Natural killer cell (primary cell): Measurements from ENCODE around the gene NOP9. TPM values are rescaled to one million over a fixed set of nuclear protein-coding genes. Genes with fewer than 3 reads are reported as not detected.

Source experiments
- ATAC-seq, 3 donors: fragments of 150-1000 bp in 2 of 3; fragments of 200-7000 bp in 1 of 3; cut with Tn5 transposase; 1 replicate in 1 of 3; 2 replicates in 2 of 3; pipeline ENCODE4 v1.10.0; 2021; ENCODE audit warnings: mild to moderate bottlenecking in 2 of 3, moderate library complexity in 2 of 3
- DNase-seq, 2 donors: peaks; one replicate each; pipeline versions ENCODE4 v3.0.0 to v3.0.0-alpha.2; 2013 to 2021; ENCODE audit warnings: mixed read lengths in 1 of 2
- H3K27ac ChIP-seq: one replicate; pipeline ENCODE4 v1.5.1; 2013; ENCODE audit warnings: mild to moderate bottlenecking, low read length
- H3K27me3 ChIP-seq: one replicate; pipeline ENCODE4 v1.6.1; 2013; ENCODE audit warnings: low read length; ENCODE audit not compliant: control insufficient read depth, insufficient read depth
- H3K36me3 ChIP-seq: one replicate; pipeline ENCODE4 v1.6.1; 2013; ENCODE audit warnings: low read length; ENCODE audit not compliant: control insufficient read depth, insufficient read depth
- H3K4me1 ChIP-seq: one replicate; pipeline ENCODE4 v1.6.1; 2013; ENCODE audit warnings: low read length; ENCODE audit not compliant: control insufficient read depth, insufficient read depth
- H3K4me3 ChIP-seq: one replicate; pipeline ENCODE4 v1.5.1; 2013; ENCODE audit warnings: low read length
- H3K9me3 ChIP-seq: one replicate; pipeline ENCODE4 v1.6.1; 2013; ENCODE audit warnings: low read length; ENCODE audit not compliant: control insufficient read depth, insufficient read depth
- H3K27ac Mint-ChIP-seq, 2 donors: one replicate each; pipeline ENCODE4 v1.8.0; 2022; ENCODE audit warnings: mild to moderate bottlenecking in 2 of 2, mixed read lengths in 2 of 2, moderate library complexity in 1 of 2
- H3K27me3 Mint-ChIP-seq, 2 donors: one replicate each; pipeline ENCODE4 v1.8.0; 2022; ENCODE audit warnings: low read depth in 2 of 2, mixed read lengths in 2 of 2
- H3K36me3 Mint-ChIP-seq: one replicate; pipeline ENCODE4 v1.8.0; 2022; ENCODE audit warnings: mixed read lengths
- H3K4me1 Mint-ChIP-seq, 2 donors: one replicate each; pipeline ENCODE4 v1.8.0; 2022; ENCODE audit warnings: mixed read lengths in 2 of 2
- H3K4me3 Mint-ChIP-seq: one replicate; pipeline ENCODE4 v1.8.0; 2022; ENCODE audit warnings: mild to moderate bottlenecking, moderate library complexity, mixed read lengths
- H3K9me3 Mint-ChIP-seq, 2 donors: one replicate each; pipeline ENCODE4 v1.8.0; 2022; ENCODE audit warnings: mixed read lengths in 2 of 2
- CTCF ChIP-seq: fragments of 200-600 bp; IDR thresholded peaks from one replicate; pipeline ENCODE4 v1.8.0; 2022; ENCODE audit warnings: antibody characterized with exemption
- whole genome bisulfite sequencing: methylation state at CpG from one replicate; pipeline ENCODE4 v1.1.7; 2013; ENCODE audit warnings: missing lambda C conversion rate; ENCODE audit not compliant: insufficient coverage; 5-methylcytosine and 5-hydroxymethylcytosine counted together
- intact Hi-C: fragments of 100-400 bp; cut with micrococcal nuclease; formaldehyde crosslinking; loops from one replicate; pipeline ENCODE4 v1.14.2; 2022
- total RNA-seq, 4 donors: library from RNA; stranded (reverse); fragments of 120-200 nt in 1 of 4; gene quantifications; one replicate each; pipeline versions ENCODE4 v1.2.3 to v1.2.4, GENCODE V29; 2013 to 2022

Gene NOP9
- total RNA-seq, 3 donors from 2014 or later (not counting 1 experiment from before 2014, with no cell fraction given): 34.9 to 47.8 (median 39.2) TPM

- peak overlapping the region; percentile 93 for H3K4me3 Mint-ChIP-seq
- H3K36me3 Mint-ChIP-seq: peaks cover 9% of the 10 kb centered on the region
Measured at GRCh38 chr14:24332268-24332993, 32.8 kb downstream of the NOP9 start.

GRCh38 chr14:24334431-24335291 is 35.0 kb downstream of the NOP9 start, which contains the start of gene ADCY4:
Gene ADCY4 (minus strand): TSS chr14:24335071. CDS start chr14:24334652, 419 bp downstream.
- intact Hi-C loops: loop anchor here (5.0 to 10.0 kb wide), 3 partner anchors 33 to 820 kb away; partner anchors contain the start of gene NFATC4
- H3K27me3 Mint-ChIP-seq: peaks cover 14 to 16% of the 10 kb centered on the region in 2 donors
- H3K36me3 Mint-ChIP-seq: peaks cover 9% of the 10 kb centered on the region
- H3K27me3 ChIP-seq: peaks cover 15% of the 10 kb centered on the region
- H3K4me1 Mint-ChIP-seq: peaks cover 70 to 83% of the 10 kb centered on the region in 2 donors
- H3K4me3 ChIP-seq: no peak within 1 kb of the TSS
- H3K27ac Mint-ChIP-seq: peak within 1 kb of the TSS in 1 of 2 donors; percentile 33
- H3K9me3 Mint-ChIP-seq: no peaks in the 10 kb centered on the region
- peaks cover 18% of the 10 kb centered on the region for H3K36me3 ChIP-seq
- no peak for TF ChIP-seq CTCF
- ATAC-seq (no peak), DNase-seq (peak in 1 of 2 donors; percentile 60)
- H3K4me3 Mint-ChIP-seq: peak within 1 kb of the TSS; percentile 47
- H3K27ac ChIP-seq: no peak within 1 kb of the TSS
- 6% methylated on average over 65 of the region's 65 CpGs for WGBS
- H3K4me1 ChIP-seq: peaks cover 76% of the 10 kb centered on the region
- H3K9me3 ChIP-seq: no peaks in the 10 kb centered on the region

More at GRCh38 chr14:24332268-24332993, 32.8 kb downstream of the NOP9 start:
- Mint-ChIP-seq H3K9me3 (no peaks in the 10 kb centered on the region), H3K4me1 (peaks cover 79 to 84% of the 10 kb centered on the region in 2 donors), H3K27me3 (peaks cover 14 to 16% of the 10 kb centered on the region in 2 donors), H3K27ac (peak overlapping the region; percentile 87 to 88)
- no peaks in the 10 kb centered on the region for H3K9me3 ChIP-seq
- peaks cover 15% of the 10 kb centered on the region for H3K27me3 ChIP-seq
- ATAC-seq (peak; percentile 57 to 75 (median 59)), DNase-seq (peak; percentile 70 to 96)
- peak; percentile 85 for TF ChIP-seq CTCF
- H3K4me1 ChIP-seq: peaks cover 80% of the 10 kb centered on the region
- intact Hi-C loops: loop anchor here (1.0 to 10.0 kb wide), 5 partner anchors 21 to 822 kb away; partner anchors contain the start of genes LTB4R and NFATC4
- no peak overlapping the region for H3K27ac ChIP-seq
- peaks cover 11% of the 10 kb centered on the region for H3K36me3 ChIP-seq
- H3K4me3 ChIP-seq: peak overlapping the region; percentile 27
- WGBS: 15% methylated on average over 56 of the region's 56 CpGs

- H3K27me3 Mint-ChIP-seq: peaks cover 14 to 16% of the 10 kb centered on the region in 2 donors
- no peak for DNase-seq
- TF ChIP-seq CTCF: no peak
- peak overlapping the region; percentile 61 for H3K4me3 Mint-ChIP-seq
- H3K27me3 ChIP-seq: peaks cover 15% of the 10 kb centered on the region
- peaks cover 66 to 79% of the 10 kb centered on the region in 2 donors for H3K4me1 Mint-ChIP-seq
- H3K27ac Mint-ChIP-seq: no peak overlapping the region
- H3K9me3 ChIP-seq: no peaks in the 10 kb centered on the region
- peaks cover 71% of the 10 kb centered on the region for H3K4me1 ChIP-seq
- no peaks in the 10 kb centered on the region for H3K9me3 Mint-ChIP-seq
- ATAC-seq: no peak
- H3K36me3 ChIP-seq: peaks cover 18% of the 10 kb centered on the region
- no peak overlapping the region for H3K27ac ChIP-seq
- H3K36me3 Mint-ChIP-seq: peaks cover 9% of the 10 kb centered on the region
- no peak overlapping the region for H3K4me3 ChIP-seq
- WGBS: 77% methylated on average over 12 of the region's 12 CpGs
- intact Hi-C loops: loop anchor here (10.0 kb wide), 1 partner anchor 819 kb away; no protein-coding TSS in a partner anchor
Measured at GRCh38 chr14:24335461-24336171, 36.0 kb downstream of the NOP9 start.
